Hematopoietic multipotent progenitor cell treated with erythropoietin and hydrocortisone succinate and interleukin-3 and kit ligand, for 17 days (in vitro differentiated cells): ENCODE measurements around the gene PDE4B.
"Not testable (repeated sequence)": the region's sequence is repeated elsewhere in the genome, so short reads cannot be mapped to it uniquely, and the experiment has no call there.

Experiments used
- DNase-seq: peaks from one replicate; pipeline ENCODE4 v3.0.0-alpha.2; 2015; ENCODE audit warnings: low spot score

PDE4B gene

DNA sequence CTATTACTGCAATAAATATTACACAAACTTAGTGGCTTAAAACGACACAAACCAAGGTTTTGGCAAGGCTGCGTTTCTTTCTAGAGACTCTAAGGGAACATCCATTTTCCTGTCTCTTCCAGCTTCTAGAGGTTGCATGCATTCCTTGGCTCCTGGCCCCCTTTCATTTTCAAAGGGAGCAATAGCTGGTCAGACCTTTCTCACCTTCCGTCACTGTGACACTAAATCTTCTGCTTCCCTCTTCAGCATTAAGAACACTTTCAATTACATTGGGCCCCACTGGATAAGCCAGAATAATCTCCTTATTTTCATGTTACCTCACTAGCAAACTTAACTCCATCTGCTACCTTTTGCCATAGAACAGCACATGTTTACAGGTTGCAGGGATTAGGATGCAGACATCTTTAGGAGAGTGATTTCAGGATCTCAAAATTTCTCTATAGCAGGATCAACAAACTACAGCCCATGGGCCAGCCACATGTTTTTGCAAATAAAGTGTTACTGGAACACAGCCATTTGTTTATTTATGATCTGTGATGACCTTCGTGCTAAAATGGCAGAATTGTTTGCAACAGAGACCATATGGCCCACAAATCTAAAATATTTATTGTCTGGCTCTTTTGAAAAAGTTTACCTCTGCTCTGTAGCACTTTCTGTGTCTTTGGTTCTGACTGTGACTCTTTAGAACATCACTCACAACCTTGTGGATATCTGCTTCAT lies 519.7 kb downstream of the PDE4B start:
- DNase-seq, result no peak

GRCh38 chr1:66313429-66313828 lies 520.7 kb downstream of the PDE4B start:
- DNase-seq, result no peak

- DNase-seq, result no peak
Observed at GRCh38 chr1:66315671-66316070, 523.0 kb downstream of the PDE4B start.

DNA sequence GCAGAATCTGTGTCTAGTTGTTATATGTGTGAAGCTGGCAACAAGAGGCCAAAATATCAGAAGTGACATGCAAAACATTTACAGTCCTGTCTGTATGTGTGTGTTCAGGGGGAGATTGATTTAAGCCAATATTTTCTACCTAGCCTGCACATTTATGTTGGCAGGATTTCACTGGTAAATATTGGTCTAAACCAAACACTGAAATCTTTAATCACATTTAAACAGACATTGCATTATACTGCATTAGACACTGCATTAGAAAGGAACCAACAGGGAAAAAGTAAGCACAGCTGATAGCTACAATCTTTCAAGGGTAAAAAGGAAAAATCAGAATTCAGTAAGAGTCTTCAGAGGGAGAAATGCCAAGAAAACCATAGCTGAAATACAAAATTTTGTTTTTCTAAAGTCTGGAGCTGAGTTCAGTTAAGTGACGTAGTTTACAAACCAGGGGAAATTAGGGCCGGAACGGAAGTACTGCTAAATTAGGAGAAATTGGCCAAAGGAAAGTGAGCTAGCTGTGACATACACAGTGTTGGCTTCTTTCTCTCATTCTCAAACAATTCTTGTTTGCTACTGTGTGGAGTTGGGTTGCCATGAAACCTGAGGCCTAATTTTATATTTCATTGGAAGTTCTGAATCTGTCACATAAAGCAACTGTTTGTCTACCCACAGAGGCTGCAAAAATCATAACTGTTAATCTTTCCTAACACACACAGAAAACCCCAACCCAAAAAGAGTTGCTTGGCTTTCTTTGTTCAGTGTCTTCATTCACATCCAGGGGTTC lies 524.0 kb downstream of the PDE4B start:
- DNase-seq, result no peak

- DNase-seq, result no peak
Observed at GRCh38 chr1:66317248-66317515, 524.5 kb downstream of the PDE4B start.

DNA sequence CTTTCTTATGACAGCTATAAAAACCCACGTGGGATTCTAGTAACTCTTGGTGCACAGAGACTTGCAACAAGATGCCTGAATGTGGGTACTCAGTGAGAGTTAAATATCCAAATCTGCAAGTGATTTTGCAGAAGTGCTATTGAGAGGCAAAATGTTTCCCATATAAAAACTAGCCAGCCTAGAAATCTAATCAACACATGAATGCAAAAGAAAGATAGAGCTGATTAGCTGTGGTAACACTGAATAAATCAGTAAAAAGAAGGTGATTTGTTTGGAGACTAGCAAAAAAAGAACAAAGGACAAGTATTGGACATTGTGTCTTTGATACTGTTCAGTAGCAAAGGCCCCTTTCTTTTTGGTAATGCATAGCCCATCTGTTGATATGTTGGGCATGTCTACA lies 527.5 kb downstream of the PDE4B start:
- DNase-seq, result no peak

DNA sequence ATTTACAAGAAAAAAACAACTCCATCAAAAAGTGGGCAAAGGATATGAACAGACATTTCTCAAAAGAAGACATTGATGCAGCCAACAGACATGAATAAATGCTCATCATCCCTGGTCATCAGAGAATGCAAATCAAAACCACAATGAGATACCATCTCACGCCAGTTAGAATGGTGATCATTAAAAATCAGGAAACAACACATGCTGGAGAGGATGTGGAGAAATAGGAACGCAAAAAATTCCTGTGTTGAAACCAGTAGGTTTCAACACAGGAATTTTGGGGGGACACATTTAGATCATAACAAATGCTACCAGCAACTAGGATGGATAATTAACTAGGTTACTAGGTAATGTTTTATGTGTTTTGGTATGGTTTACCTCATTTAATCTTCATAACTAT lies 529.8 kb downstream of the PDE4B start:
- DNase-seq, result not testable (repeated sequence)

- no peak for DNase-seq
Observed at GRCh38 chr1:66323958-66324625, 531.4 kb downstream of the PDE4B start.

GRCh38 chr1:66325594-66326380 lies 533.1 kb downstream of the PDE4B start:
- DNase-seq, result no peak

- no peak for DNase-seq
Observed at GRCh38 chr1:66326867-66327266, 534.2 kb downstream of the PDE4B start.

DNA sequence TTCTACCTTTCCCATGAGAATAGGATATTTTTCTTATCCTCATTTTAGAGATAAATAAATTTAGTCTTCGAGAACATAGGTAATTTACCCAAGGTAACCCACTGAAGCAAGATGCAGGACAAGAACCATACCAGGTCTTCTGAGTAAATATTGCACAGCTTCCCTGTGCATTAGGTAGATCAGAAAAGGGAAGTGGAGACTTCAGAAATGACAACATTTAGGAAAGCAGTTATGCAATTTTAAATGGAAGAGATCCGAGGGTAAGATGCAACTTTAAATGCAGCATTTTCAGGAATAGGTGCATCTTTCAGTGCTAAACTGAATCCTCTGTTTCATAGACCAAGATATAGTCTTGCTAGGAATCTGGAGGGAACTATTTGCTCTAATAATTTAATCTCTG lies 534.9 kb downstream of the PDE4B start:
- DNase-seq, result no peak

DNA sequence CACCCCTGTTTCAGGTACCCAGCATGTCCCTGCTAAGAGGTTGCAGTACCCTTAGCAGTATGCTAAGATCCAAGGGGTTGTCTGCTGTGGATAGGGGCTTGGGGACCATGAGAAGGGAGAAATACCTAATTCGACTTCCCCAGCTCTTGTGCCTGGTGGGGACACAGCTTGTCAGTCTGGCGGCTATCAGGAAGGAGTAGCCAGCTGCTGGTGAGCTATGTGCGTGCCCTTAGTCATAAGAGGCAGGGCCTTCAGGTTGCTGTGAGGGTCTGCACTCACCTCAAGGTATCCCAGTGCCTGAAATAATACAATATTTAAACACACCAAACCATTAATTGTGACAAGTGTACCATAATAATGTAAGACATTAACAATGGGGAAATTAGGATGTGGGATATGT lies 536.2 kb downstream of the PDE4B start:
- no peak for DNase-seq

DNA sequence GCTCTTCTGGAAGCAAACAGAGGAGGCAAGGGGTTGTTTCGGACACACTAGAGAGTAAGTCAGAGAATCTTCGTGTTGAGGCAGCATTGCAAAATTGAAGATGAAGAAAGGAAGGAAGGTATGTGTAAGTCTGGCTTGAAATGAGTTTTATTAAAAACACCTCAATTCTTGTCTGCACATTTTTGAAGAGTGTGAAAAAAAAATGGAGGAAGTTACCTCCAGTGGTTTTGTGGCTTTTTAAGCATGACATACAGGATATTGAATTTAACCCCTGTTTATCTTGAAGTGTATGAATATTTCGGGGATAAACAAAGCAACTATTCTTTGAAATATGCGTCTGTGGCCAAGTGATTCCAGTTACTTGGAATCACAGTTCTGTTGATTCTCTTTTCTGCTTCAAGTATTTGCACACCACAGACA lies 538.0 kb downstream of the PDE4B start:
- DNase-seq, result no peak

DNA sequence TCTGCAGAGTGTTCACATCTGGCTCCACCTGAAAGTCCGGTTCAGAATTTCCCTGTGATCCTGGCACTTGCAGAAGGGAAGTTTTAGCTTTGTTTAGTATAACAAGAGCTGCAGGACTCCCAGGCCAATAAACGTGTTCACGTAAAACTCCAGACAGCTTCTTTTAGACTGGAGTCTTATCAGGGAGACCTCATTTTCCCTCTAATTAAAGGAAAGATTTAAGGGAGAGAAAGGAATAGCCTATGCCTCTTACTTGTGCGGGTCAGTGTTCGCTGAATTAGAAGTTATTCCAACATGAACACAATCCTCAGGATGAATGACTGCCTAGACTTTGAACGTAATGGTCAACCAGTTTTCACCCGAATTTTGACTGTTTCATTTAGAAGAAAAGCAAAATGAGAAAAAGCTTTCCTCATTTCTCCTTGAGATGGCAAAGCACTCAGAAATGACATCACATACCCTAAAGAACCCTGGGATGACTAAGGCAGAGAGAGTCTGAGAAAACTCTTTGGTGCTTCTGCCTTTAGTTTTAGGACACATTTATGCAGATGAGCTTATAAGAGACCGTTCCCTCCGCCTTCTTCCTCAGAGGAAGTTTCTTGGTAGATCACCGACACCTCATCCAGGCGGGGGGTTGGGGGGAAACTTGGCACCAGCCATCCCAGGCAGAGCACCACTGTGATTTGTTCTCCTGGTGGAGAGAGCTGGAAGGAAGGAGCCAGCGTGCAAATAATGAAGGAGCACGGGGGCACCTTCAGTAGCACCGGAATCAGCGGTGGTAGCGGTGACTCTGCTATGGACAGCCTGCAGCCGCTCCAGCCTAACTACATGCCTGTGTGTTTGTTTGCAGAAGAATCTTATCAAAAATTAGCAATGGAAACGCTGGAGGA lies 539.2 kb downstream of the PDE4B start:
- no peak for DNase-seq

GRCh38 chr1:66332548-66332901 lies 539.8 kb downstream of the PDE4B start:
- DNase-seq, result no peak

- no peak for DNase-seq
Observed at GRCh38 chr1:66333466-66334199, 540.9 kb downstream of the PDE4B start.

GRCh38 chr1:66334318-66334717 lies 541.6 kb downstream of the PDE4B start:
- DNase-seq, result no peak

- no peak for DNase-seq
Observed at GRCh38 chr1:66335125-66335524, 542.4 kb downstream of the PDE4B start.

DNA sequence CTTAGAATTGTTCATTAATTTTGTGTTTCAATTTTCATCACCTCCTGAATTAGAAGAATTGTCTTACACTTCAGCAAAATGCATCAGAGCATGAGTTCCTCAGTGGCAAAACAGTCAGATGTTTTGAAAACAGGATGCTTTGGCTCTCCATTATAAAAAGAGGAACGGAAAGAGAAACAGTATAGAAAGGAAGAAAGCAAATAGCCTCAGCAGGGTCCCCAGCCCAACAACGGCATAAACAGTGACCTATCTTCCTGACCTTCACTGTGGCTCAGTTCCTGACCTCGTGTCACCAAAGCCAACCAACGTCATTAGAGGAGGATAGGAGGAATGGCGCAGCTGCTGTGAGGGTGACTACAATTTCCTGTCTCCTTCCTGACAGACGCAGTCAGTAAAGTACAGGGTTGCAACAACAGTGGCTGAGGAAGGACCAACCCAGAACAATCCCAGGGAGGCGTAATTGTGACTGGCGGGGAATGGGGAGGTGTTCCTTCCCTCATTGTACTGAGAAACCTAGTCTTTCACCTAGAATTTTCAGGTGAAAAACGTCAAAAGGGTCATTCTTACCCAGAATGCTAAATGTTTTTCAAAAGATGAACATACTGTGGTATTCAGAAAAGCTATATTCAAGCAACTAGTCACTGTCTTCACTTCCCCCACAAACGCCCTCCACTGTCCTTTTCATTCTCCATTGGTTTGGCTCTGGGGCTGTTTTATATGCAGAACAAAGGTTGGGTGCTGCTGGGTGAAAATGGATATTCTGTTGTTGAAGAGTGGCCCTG lies 543.4 kb downstream of the PDE4B start:
- no peak for DNase-seq

GRCh38 chr1:66336641-66336990 lies 543.9 kb downstream of the PDE4B start:
- no peak for DNase-seq
